IPS-NIHi7 (cell line): ENCODE data around the gene P4HA2.
"Not testable (repeated sequence)": the region's sequence is repeated elsewhere in the genome, so short reads cannot be mapped to it uniquely, and the experiment has no call there.

Source experiments
- DNase-seq: peaks from one replicate; pipeline ENCODE4 v3.0.0; 2012; ENCODE audit warnings: mixed read lengths; ENCODE audit errors: extremely low spot score

Gene P4HA2

DNA sequence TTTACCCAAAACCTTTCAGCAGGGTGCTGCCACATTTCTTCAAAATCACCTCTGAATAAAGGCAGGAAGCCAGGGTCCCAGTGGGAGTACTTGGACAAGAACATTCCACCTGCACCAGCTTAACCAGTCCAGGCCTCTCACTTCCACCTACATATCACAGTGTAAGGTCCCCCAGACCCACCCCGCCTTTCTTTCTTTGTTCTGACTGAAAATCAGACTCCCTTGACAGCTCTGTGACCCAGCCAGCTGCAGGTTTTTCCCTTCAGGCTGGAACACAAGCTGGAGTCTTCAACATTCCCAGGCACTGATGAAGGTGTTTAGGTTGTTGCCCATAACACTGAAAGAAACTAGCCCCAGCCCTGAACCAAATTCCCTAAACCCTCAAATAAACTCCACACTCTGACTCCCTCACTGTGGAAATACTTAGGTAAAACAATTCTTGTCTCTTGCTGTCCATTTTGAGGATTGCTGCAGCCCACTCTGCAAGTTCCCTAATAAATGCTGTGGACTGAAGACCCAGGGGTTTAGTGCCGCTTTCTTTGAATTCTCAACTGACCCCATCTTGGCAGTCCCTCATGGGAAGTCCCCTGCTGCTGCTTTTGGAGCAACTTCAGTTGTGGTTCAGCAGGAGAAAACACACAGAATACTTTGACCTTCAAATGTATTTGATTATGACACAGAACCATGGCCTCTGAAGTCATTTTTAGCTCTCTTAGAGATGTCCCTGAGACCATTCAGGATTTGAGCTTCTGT lies 24.8 kb downstream of the P4HA2 start:
- no peak for DNase-seq

GRCh38 chr5:132199116-132199680 lies 28.5 kb downstream of the P4HA2 start:
- no peak for DNase-seq

DNA sequence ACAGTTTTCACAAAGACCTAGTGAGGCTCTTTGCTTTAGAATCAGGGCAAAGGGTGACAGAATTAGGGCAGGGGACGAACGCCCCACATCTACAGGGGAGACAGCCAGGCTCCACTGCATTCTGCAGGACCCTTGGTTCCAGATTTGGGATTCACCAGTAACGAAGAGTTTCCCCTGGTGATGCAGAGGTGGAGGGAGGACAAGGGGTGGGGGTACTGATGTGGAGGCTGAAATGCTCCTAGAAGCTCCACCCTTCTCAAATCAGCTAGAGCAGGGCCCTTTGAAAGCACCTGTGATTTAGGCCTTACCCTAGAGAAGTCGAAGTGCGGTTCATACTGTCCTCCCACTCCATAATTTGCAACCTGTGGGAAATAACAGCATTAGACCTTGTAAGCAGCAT lies 29.1 kb downstream of the P4HA2 start:
- no peak for DNase-seq

GRCh38 chr5:132195727-132196126 lies 31.9 kb downstream of the P4HA2 start:
- no peak for DNase-seq

DNA sequence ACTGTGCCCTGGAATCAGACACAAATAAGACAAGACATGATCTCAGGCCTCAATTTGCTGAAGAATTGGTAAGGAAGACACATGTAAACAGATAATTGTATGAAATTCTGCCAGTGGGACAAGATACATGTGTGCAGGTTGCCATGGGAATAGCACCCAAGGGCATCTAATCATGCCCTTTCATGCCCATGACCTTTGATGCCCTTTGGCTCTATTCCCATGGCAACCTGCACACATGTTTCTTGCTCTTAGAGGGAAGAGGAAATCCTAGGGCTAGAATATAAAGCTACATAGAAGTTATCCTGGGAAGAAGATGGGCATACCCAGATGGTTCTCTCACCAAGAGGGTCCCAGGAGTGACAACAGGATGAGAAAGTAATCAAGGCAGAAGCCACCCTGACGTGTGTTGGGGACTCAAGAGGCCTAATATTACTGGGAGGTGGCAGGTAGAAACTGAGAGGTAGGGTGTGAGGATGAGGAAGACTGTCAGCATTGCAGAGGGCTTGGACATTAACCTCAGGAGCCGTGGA lies 34.4 kb downstream of the P4HA2 start:
- no peak for DNase-seq

GRCh38 chr5:132190161-132190817 lies 37.4 kb downstream of the P4HA2 start:
- peak; percentile 77 for DNase-seq

- peak; percentile 31 for DNase-seq
These were observed 43.1 kb downstream of the P4HA2 start for GRCh38 chr5:132184588-132184987.

- no peak for DNase-seq
These were observed 43.9 kb downstream of the P4HA2 start for GRCh38 chr5:132183723-132184122.

GRCh38 chr5:132182359-132183040 lies 45.2 kb downstream of the P4HA2 start:
- no peak for DNase-seq

- DNase-seq: peak; percentile 20
These were observed 46.5 kb downstream of the P4HA2 start for GRCh38 chr5:132181011-132181629.

GRCh38 chr5:132180134-132180745 lies 47.4 kb downstream of the P4HA2 start:
- DNase-seq: peak; percentile 59

- no peak for DNase-seq
These were observed 48.2 kb downstream of the P4HA2 start for GRCh38 chr5:132179405-132179804.

GRCh38 chr5:132177691-132178149 lies 49.9 kb downstream of the P4HA2 start:
- DNase-seq: no peak

DNA sequence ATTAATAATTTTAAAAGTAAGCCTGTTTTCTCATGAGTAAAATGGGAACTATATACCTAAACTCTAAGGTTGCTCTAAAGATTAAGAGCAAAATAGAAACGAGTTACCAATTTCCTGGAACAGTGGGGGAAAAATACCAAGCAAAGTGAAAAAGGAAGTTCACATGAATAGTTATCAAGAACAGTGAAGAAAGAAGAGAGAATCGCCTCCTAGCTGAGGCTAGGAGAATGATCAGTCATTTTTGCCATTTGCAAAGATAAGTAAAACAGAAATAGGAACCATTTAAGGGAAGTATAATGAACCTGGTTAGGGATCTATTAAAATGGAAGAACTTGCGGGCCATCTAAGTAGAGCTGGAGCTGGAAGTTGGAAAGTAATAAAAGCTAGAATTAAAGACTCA lies 50.7 kb downstream of the P4HA2 start:
- no peak for DNase-seq

DNA sequence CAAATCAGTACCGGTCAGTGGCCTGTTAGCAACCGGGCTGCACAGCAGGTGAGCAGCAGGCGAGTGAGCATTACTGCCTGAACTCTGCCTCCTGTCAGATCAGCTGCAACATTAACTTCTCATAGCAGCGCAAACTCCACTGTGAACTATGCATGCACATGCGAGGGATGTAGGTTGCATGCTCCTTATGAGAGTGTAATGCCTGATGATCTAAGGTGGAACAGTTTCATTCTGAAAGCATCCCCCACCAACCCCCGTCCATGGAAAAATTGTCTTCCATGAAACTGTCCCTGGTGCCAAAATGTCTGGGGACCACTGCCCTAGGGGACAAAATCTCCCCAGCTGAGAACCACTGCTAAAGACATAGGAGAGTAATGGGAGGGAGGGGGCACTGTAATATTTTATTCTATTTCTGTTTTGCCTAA lies 51.1 kb downstream of the P4HA2 start:
- no peak for DNase-seq

DNA sequence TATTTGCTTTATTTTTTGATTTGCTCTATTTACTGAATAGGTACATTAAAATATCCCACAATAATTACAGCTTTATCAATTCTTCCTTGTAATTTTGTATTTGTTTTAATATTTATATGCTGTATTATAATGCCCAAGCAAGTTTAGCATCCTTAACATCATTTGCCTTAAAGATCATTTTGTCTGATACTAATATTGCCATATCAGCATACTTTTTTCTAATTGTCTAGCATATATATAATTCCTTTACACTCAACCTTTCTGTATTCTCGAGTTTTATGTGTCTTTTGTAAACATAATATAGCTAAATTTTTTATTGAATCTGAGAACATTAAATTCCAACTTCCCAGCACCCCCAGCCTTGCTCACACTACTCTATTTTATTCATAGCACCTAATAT lies 64.7 kb downstream of the P4HA2 start:
- DNase-seq: no peak

DNA sequence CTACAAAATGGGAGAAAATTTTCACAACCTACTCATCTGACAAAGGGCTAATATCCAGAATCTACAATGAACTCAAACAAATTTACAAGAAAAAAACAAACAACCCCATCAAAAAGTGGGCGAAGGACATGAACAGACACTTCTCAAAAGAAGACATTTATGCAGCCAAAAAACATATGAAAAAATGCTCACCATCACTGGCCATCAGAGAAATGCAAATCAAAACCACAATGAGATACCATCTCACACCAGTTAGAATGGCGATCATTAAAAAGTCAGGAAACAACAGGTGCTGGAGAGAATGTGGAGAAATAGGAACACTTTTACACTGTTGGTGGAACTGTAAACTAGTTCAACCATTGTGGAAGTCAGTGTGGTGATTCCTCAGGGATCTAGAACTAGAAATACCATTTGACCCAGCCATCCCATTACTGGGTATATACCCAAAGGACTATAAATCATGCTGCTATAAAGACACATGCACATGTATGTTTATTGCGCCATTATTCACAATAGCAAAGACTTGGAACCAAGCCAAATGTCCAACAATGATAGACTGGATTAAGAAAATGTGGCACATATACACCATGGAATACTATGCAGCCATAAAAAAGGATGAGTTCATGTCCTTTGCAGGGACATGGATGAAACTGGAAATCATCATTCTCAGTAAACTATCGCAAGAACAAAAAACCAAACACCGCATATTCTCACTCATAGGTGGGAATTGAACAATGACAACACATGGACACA lies 65.9 kb downstream of the P4HA2 start:
- not testable (repeated sequence) for DNase-seq

DNA sequence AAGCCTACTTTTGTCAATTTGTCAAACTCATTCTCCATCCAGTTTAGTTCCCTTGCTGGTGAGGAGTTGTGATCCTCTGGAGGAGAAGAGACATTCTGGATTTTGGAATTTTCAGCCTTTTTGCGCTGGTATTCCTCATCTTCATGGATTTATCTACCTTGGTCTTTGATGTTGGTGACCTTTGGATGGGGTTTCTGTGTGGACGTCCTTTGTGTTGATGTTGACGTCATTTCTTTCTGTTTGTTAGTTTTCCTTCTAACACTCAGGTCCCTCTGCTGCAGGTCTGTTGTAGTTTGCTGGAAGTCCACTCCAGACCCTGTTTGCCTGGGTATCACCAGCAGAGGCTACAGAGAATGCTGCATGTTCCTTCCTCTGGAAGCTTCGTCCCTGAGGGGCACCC lies 71.2 kb downstream of the P4HA2 start:
- DNase-seq: no peak

- no peak for DNase-seq
These were observed 77.1 kb downstream of the P4HA2 start for GRCh38 chr5:132150565-132150964.

DNA sequence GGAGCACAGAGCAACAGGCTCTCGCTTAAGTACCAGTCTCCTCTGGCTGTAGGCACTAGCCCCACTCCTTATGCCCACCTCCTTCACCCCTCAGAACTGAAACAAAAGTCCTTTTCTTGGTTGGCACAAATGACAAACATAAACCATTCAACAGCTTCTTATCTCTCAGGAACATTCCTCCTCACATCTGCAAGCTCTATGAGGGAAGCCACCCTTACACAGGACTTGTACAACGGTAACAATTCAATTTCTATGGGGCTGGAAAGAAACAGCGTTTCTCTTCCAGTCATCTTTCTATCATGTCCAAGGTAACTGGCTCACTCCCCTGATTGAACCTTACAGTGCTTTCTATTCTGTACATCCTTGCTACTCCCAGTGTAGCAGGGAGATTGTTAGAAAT lies 80.0 kb downstream of the P4HA2 start:
- DNase-seq: no peak
